ENCODE data around the gene ETFBKMT. TPM values are rescaled to one million over a fixed set of nuclear protein-coding genes. Genes with fewer than 3 reads are reported as not detected.
"Not testable (repeated sequence)": the region's sequence is repeated elsewhere in the genome, so short reads cannot be mapped to it uniquely, and the experiment has no call there.

Gene ETFBKMT
- total RNA-seq, 1 experiment from 2014 or later = 0.49 TPM

DNA sequence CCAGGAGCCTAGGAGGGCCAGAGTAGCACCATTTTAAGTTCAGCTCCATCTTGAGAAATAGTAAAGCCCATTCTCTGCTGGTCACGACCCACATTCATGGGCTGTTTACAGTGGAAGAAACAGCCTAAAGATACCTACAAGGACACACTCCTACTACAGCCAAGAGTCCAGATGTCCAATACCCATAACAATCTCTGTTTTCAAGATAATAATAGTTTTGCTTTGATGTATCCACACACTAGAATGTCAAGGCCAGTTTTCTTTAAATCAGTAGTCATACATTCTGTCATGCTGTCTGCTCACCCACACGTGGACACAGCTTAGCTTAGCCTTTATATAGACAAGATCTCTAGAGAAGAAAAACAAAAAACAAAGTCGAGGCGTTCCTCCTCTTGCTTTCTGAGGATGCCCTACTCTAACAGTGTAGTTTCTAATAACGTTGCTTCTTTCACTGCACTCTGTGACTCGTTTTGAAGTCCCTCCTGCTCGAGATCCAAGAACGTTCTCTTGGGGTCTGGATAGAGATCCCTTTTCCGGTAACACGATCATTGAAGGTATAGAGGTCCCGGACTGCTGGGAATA is 17.9 kb upstream of the ETFBKMT start:
- Histone ChIP-seq H3K27me3 (no peaks in the 10 kb centered on the region), H3K4me3 (no peak overlapping the region), H3K36me3 (no peaks in the 10 kb centered on the region), H3K27ac (no peak overlapping the region), H3K9me3 (replicated peaks) (no peaks in the 10 kb centered on the region), H3K4me1 (no peaks in the 10 kb centered on the region)
- no peak for DNase-seq

DNA sequence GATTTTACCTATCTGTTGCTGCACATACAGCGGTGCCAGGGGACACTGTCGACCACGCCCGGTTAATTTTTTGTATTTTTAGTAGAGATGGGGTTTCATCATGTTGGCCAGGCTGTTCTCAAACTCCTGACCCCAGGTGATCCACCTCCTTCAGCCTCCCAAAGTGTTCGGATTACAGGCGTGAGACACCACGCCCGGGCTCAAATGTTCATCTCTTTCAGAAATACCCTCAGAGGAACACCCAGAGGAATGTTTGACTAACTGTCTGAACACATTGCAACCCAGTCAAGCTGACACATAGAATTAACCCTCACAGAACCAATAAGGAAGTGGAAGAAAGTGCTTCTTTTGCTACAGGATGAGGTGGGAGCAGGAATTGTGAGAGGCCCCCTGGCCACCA is 15.0 kb upstream of the ETFBKMT start:
- H3K36me3 ChIP-seq = no peaks in the 10 kb centered on the region
- no peaks in the 10 kb centered on the region for H3K27me3 ChIP-seq
- H3K27ac ChIP-seq = no peak overlapping the region
- no peak overlapping the region for H3K4me3 ChIP-seq
- no peaks in the 10 kb centered on the region for H3K4me1 ChIP-seq
- no peaks in the 10 kb centered on the region for H3K9me3 ChIP-seq (replicated peaks)
- no peak for DNase-seq

DNA sequence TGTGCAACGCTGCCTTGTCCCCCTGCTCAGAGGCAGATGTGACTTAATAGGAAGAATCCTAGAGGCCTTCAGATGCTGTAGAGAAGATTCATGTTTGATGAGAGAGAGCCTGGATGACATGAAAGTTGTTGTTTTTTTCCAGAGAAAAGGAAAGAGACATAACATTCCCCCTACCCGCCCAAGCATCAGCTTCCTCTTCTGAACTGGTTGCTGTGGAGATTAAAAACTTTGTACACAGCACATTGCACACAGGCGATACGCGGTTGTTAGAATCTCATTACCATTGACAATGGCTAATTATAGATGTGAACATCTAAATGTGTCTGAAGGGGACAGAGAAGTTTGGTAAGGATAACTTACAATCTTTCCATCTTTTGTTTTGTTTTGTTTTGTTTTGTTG is 13.6 kb upstream of the ETFBKMT start:
- no peak for DNase-seq
- Histone ChIP-seq H3K36me3 (no peaks in the 10 kb centered on the region), H3K27ac (no peak overlapping the region), H3K4me3 (no peak overlapping the region), H3K9me3 (replicated peaks) (no peaks in the 10 kb centered on the region), H3K4me1 (0 out of 2 replicates have a peak, but pooled peaks cover 3% of the 10 kb centered on the region), H3K27me3 (no peaks in the 10 kb centered on the region)

DNA sequence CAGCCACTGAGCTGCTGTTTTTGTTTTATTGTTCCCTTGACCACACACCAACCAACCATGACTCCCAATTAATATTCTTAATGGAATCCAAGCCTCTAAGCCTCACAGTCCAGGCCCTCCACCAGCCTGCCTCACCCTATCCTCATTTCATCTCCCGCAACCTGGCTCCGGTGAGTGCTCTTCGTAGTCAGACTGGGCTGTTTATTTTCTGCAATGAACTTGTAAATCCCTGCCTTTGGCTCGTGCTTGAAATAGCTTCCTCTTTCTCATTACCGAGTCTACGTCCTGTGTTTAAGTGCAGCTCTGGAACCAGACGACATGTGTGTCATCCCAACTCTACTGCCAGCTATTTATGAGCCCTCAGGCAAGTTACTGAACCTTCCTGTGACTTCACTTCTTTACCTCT is 12.4 kb upstream of the ETFBKMT start:
- H3K27me3 ChIP-seq = no peaks in the 10 kb centered on the region
- DNase-seq = no peak
- H3K9me3 ChIP-seq (replicated peaks) = no peaks in the 10 kb centered on the region
- no peak overlapping the region for H3K27ac ChIP-seq
- no peak overlapping the region for H3K4me3 ChIP-seq
- H3K36me3 ChIP-seq = no peaks in the 10 kb centered on the region
- 0 out of 2 replicates have a peak, but pooled peaks cover 3% of the 10 kb centered on the region for H3K4me1 ChIP-seq

DNA sequence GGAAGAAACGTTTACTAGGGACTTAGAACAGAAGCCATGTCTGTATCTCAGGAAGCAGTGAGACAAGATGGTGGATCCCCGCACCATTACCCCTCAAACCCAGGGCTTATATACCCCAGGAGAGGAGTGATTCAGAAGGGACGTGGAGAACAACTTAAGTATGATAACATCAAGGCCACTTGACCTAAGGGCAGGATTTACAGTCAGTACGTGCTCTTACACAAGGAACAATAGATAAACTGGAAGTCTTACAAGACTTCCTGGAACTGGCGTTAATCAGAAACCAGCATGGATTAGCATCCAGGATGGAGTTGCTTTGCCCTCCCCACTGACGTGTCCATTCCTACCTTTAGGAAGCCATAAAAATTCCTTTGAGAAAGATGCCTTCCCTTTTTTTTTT is 8.6 kb upstream of the ETFBKMT start:
- H3K36me3 ChIP-seq = no peaks in the 10 kb centered on the region
- H3K27ac ChIP-seq = no peak overlapping the region
- no peak for DNase-seq
- no peaks in the 10 kb centered on the region for H3K9me3 ChIP-seq (replicated peaks)
- H3K4me1 ChIP-seq = 0 out of 2 replicates have a peak, but pooled peaks cover 3% of the 10 kb centered on the region
- 0 out of 2 replicates have a peak, but pooled peaks cover 2% of the 10 kb centered on the region for H3K27me3 ChIP-seq
- H3K4me3 ChIP-seq = no peak overlapping the region

DNA sequence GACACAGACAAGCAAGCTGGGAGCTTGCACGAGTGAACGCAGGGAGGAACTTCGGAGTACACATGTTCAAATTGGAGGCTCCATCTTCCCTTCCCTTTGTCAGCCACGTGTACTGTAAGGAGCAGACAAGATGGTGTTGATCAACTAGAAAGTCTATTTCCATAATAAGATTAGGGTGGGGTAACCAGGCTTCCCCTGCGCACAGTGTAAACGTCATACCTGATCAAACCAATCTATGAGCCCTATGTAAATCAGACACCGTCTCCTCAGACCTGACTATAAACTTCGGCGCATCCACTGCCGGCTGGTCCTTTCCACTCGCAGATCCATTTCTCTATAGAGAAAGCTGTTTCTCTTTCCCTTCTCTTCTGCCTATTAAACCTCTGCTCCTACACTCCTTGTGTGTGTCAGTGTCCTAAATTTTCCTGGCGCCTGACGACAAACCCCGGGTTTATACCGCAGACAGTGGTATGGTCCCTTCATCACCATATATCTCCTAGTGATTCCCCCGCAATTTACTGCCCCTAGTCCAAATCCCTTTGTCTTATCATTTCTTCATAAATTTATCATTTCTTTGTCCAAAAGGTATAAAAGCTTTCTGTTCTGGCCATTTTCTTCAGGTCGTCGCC is 7.5 kb upstream of the ETFBKMT start:
- no peak overlapping the region for H3K27ac ChIP-seq
- H3K9me3 ChIP-seq (replicated peaks) = no peaks in the 10 kb centered on the region
- no peaks in the 10 kb centered on the region for H3K36me3 ChIP-seq
- H3K4me1 ChIP-seq = 0 out of 2 replicates have a peak, but pooled peaks cover 3% of the 10 kb centered on the region
- H3K27me3 ChIP-seq = 0 out of 2 replicates have a peak, but pooled peaks cover 2% of the 10 kb centered on the region
- no peak for DNase-seq
- no peak overlapping the region; the same call in 1 of the 2 replicates for H3K4me3 ChIP-seq

DNA sequence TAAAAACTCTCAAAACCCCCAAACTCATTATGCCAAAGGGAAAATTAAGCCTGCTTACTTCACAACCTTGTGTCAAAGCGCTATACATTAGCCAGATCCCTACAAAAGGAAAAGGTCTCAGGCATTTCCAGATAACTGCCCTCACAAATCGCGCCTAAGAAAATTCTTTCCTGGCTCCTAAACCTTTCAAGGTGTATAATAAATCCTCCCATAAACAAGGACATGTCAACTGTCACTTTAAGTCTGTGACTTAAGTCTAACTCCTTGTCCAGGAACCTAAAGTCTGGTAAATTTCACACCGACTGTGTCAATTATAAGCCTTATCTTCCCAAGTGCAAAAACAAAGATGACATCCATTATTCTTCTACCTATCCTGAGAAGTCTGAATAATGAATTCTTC is 4.3 kb upstream of the ETFBKMT start:
- Histone ChIP-seq H3K36me3 (no peaks in the 10 kb centered on the region), H3K27me3 (0 out of 2 replicates have a peak, but pooled peaks cover 2% of the 10 kb centered on the region), H3K27ac (no peak overlapping the region), H3K4me1 (0 out of 2 replicates have a peak, but pooled peaks cover 3% of the 10 kb centered on the region), H3K9me3 (replicated peaks) (no peaks in the 10 kb centered on the region), H3K4me3 (no peak overlapping the region)
- no peak for DNase-seq

DNA sequence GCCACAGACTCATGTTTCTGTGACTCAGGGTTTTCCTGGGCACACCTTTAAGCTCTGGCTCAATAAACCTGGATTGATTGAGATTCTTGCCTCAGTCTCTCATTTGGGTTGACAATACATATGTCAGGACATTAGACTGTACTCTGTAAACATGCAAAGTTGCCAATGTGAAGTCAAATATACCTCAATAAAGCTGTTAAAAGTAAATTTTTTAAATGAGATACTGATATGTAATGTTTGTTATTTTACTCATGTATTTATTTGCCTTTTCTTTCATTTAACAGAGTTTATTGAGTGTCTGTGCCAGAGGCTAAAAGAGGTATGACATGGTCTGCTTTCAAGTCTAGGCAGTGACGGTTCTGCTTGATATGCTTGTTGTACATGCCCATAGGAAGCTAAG is 3.7 kb upstream of the ETFBKMT start:
- DNase-seq = no peak

DNA sequence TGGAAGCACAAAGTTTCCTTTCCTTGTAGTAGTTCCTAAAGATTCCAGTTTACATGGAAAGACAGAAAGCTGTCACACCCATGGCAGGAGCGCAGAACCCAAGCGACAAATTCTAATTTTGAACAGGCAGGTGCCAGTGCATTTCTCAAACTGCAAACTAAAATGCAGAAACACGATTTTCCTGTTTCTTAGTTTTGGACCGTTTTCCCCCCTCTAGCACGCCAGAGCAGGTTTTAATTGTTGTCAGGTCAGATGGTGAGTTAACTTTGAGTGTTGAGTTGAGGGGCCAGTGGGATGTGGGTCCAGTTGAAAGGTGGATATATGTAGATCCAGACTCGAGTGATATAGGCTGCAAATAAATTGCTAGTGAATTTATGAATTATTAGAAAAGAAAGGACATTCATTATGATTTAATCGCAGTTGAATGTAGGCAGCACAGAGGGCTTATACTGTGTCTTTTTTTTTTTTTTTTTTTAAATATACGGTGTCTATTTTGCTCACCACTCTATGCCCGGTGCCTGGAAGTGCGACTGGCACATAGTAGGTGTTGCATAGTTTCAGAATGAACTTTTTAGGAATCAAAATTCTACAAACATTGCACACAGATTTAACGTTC is 909 bp upstream of the ETFBKMT start:
- peak overlapping the region; percentile 55; the same call in 1 of the 2 replicates for H3K27ac ChIP-seq
- no peaks in the 10 kb centered on the region for H3K36me3 ChIP-seq
- DNase-seq = peak in 1 of 2 experiments; percentile 18
- H3K4me3 ChIP-seq = peak overlapping the region; percentile 62
- no peaks in the 10 kb centered on the region for H3K4me1 ChIP-seq
- 0 out of 2 replicates have a peak, but pooled peaks cover 2% of the 10 kb centered on the region for H3K27me3 ChIP-seq
- H3K9me3 ChIP-seq (replicated peaks) = no peaks in the 10 kb centered on the region

More for the DNA sequence above, 3.7 kb upstream of the ETFBKMT start:
- Histone ChIP-seq H3K27ac (no peak overlapping the region), H3K27me3 (0 out of 2 replicates have a peak, but pooled peaks cover 2% of the 10 kb centered on the region), H3K4me3 (no peak overlapping the region), H3K4me1 (0 out of 2 replicates have a peak, but pooled peaks cover under 1% of the 10 kb centered on the region), H3K36me3 (no peaks in the 10 kb centered on the region), H3K9me3 (replicated peaks) (no peaks in the 10 kb centered on the region)

DNA sequence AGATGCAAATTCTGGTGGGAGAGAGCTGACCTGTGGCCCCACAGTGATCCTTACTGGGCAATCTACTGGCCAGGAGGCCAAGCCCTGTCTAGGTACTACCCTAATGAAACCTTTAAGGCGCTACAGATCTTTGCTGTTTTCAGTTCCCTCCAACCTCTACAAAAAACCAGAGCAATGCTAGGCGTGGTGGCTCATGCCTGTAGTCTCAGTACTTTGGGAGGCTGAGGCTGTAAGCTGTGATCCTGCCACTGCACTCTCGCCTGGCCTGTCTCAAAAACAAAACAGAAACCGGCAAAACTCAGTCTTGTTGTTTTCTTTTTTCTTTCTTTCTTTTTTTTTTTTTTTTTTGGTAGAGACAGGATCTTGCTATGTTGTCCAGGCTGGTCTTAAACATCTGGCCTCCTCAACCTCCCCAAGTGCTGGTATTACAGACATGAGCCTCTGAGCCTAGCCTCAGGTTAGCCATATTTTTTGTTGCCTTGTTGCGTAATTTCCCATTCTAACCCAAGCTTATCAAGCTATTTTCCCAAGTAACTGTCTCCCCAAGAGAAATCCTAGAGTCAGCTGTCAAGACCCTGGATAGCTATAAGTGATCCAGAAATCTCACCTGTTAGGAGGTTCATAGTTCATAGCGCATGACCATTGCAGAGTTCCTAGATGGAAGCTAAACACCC is 2.8 kb downstream of the ETFBKMT start:
- no peak for DNase-seq
- no peak overlapping the region for H3K4me3 ChIP-seq
- no peak overlapping the region for H3K27ac ChIP-seq
- H3K4me1 ChIP-seq = no peaks in the 10 kb centered on the region
- H3K36me3 ChIP-seq = no peaks in the 10 kb centered on the region
- H3K27me3 ChIP-seq = no peaks in the 10 kb centered on the region
- H3K9me3 ChIP-seq (replicated peaks) = no peaks in the 10 kb centered on the region

DNA sequence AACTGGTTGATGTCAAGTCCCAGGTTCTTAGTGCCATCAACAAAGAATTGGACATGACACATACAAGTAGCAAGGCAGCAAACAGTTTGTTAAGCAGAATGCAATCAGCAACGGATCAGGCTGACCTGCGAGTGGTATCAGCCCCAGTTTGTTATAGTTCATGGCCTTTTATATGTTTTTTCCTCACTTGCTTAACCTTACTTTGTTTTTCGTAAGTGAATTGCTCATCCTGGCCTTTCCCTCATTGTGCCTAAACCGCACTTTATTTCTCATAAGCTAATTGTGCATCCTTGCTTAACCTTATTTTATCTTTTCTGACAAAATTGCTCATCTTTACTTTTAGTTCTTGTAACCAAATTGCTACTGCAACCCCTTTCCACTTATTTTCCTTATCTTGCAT is 4.1 kb downstream of the ETFBKMT start:
- Histone ChIP-seq H3K4me3 (no peak overlapping the region), H3K4me1 (no peaks in the 10 kb centered on the region), H3K27me3 (no peaks in the 10 kb centered on the region), H3K9me3 (replicated peaks) (no peaks in the 10 kb centered on the region), H3K36me3 (no peaks in the 10 kb centered on the region), H3K27ac (no peak overlapping the region)
- DNase-seq = no peak

DNA sequence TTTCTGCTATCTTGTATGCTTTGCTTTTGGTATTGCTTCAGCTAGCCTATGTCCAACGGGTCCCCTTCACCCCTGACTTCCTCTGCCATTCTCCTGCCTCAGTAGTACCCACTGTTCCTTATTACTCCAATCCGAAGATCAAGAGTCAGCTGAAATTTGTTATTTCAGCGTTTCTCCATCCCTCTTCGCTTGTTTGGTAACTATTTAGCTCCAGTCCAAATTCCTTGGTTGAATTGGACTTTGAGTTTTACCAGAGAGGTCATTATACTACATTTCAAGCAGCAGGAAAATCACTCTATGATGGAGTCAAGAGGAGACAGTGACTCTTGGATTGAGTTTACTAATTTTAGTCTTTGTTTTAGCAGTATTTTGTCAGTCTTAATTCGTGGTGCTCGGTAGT is 4.5 kb downstream of the ETFBKMT start:
- no peaks in the 10 kb centered on the region for H3K27me3 ChIP-seq
- H3K36me3 ChIP-seq = no peaks in the 10 kb centered on the region
- H3K27ac ChIP-seq = no peak overlapping the region
- H3K4me1 ChIP-seq = no peaks in the 10 kb centered on the region
- H3K4me3 ChIP-seq = no peak overlapping the region
- no peak for DNase-seq
- peaks cover 3% of the 10 kb centered on the region for H3K9me3 ChIP-seq (replicated peaks)

DNA sequence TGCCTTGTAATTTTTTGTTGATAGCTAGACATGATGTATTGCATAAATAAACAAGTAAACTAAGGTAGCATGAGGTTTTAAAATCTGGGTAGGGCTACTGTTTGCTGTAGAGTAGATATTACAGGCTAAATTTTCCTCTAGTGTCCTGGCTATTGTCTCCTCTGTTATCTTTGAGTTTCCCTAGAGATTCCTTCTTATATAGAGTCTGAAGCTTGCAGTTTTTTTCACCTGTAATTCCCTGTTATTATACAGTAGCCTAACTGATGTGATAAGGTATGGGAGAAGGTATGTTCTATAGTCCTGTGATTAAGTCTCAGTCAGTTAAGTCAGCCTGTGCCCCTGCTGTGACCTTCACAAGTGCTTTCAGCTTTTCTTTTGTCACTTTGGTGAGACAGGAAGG is 9.5 kb downstream of the ETFBKMT start:
- H3K27me3 ChIP-seq = no peaks in the 10 kb centered on the region
- H3K36me3 ChIP-seq = no peaks in the 10 kb centered on the region
- no peak overlapping the region for H3K27ac ChIP-seq
- H3K9me3 ChIP-seq (replicated peaks) = peaks cover 8% of the 10 kb centered on the region
- no peaks in the 10 kb centered on the region for H3K4me1 ChIP-seq
- H3K4me3 ChIP-seq = no peak overlapping the region
- no peak for DNase-seq

DNA sequence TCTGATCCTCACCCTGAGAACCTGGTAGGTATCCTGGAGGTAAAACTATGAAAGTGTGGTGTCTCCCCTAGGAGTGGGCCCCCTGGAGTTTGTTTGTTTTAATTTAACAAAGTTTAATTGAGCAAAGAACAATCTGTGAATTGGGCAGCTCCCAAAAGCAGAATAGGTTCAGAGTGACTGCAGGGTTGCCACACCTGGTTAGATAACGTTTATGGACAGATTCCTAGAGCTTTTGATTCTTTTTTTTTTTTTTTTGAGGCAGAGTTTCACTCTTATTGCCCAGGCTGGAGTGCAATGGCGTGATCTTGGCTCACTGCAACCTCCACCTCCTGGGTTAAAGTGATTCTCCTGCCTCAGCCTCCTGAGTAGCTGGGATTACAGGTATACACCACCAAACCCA is 10.1 kb downstream of the ETFBKMT start:
- not testable (repeated sequence) for DNase-seq; H3K4me3 ChIP-seq; H3K9me3 ChIP-seq (replicated peaks); H3K27ac ChIP-seq; H3K4me1 ChIP-seq; H3K27me3 ChIP-seq; H3K36me3 ChIP-seq

DNA sequence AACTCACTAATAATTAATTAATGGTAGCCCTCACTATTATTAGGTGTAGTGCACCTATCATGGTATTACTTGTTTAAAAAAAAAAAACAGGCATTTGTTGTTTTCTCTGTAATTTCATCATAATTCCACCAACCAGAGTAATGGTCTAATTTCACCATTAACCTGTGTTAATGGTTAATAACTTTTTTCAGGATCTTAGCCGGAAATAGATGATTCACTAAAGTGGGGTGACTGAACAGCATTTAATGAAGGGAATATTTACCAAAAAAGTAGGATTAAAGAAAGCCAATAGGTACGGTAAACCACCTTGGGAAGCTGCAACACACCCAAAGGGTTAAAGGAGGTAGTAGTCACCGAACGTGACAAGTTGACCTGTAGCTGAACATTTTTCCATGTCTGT is 13.0 kb downstream of the ETFBKMT start:
- H3K4me3 ChIP-seq = no peak overlapping the region
- H3K36me3 ChIP-seq = no peaks in the 10 kb centered on the region
- H3K4me1 ChIP-seq = no peaks in the 10 kb centered on the region
- peaks cover 8% of the 10 kb centered on the region for H3K9me3 ChIP-seq (replicated peaks)
- no peaks in the 10 kb centered on the region for H3K27me3 ChIP-seq
- H3K27ac ChIP-seq = no peak overlapping the region
- no peak for DNase-seq
